Endodermal cell (in vitro differentiated cells): ENCODE measurements around the gene EFNA3. TPM values are rescaled to one million over a fixed set of nuclear protein-coding genes. Genes with fewer than 3 reads are reported as not detected.

Experiments
- DNase-seq: peaks from one replicate; pipeline ENCODE4 v3.0.0-alpha.2; 2017
- H3K27ac ChIP-seq: 2 replicates; pipeline ENCODE4 v1.5.1; 2013; ENCODE audit warnings: mild to moderate bottlenecking, low read depth, low read length, moderate library complexity
- H3K27me3 ChIP-seq: 2 replicates; pipeline ENCODE4 v1.6.1; 2013; ENCODE audit warnings: mild to moderate bottlenecking, low read length, moderate library complexity; ENCODE audit not compliant: insufficient read depth, control insufficient read depth, poor library complexity, severe bottlenecking
- H3K36me3 ChIP-seq: 2 replicates; pipeline ENCODE4 v1.7.0; 2013; ENCODE audit warnings: mild to moderate bottlenecking, low read length, moderate library complexity; ENCODE audit not compliant: control insufficient read depth, insufficient read depth
- H3K4me1 ChIP-seq: one replicate; pipeline ENCODE4 v1.7.0; 2013; ENCODE audit warnings: low read length; ENCODE audit not compliant: control insufficient read depth, insufficient read depth
- H3K4me3 ChIP-seq: 2 replicates; pipeline ENCODE4 v1.5.1; 2013; ENCODE audit warnings: mild to moderate bottlenecking, low read length, moderate library complexity
- H3K9ac ChIP-seq: 2 replicates; pipeline ENCODE4 v1.6.1; 2013; ENCODE audit warnings: mild to moderate bottlenecking, low read length, moderate library complexity; ENCODE audit not compliant: poor library complexity, severe bottlenecking; ENCODE audit errors: extremely low read depth
- H3K9me3 ChIP-seq: 2 replicates; pipeline ENCODE4 v1.6.1; 2013; ENCODE audit warnings: mild to moderate bottlenecking, low read length, moderate library complexity; ENCODE audit not compliant: control insufficient read depth
- H3K27ac Mint-ChIP-seq: 2 replicates; pipeline ENCODE4 v1.8.0; 2020; ENCODE audit warnings: mixed read lengths
- H3K27me3 Mint-ChIP-seq: 2 replicates; pipeline ENCODE4 v1.8.0; 2021; ENCODE audit warnings: mild to moderate bottlenecking, mixed read lengths; ENCODE audit not compliant: insufficient read depth
- H3K36me3 Mint-ChIP-seq: 2 replicates; pipeline ENCODE4 v1.8.0; 2020; ENCODE audit warnings: low read depth, mixed read lengths
- H3K4me1 Mint-ChIP-seq: 2 replicates; pipeline ENCODE4 v1.8.0; 2020; ENCODE audit warnings: mixed read lengths
- H3K4me3 Mint-ChIP-seq: 2 replicates; pipeline ENCODE4 v1.8.0; 2020; ENCODE audit warnings: mild to moderate bottlenecking, moderate library complexity, mixed read lengths
- H3K9me3 Mint-ChIP-seq: 2 replicates; pipeline ENCODE4 v1.8.0; 2020; ENCODE audit warnings: mild to moderate bottlenecking, mixed read lengths
- CTCF ChIP-seq: fragments of 200-600 bp; sonication (generic); conservative IDR thresholded peaks from 2 replicates; pipeline ENCODE4 v1.5.0; 2021; ENCODE audit warnings: antibody characterized with exemption, mild to moderate bottlenecking
- WGBS, 2 experiments: methylation state at CpG; one replicate each; pipeline versions ENCODE4 v1.1.5 to v1.1.7; 2013; ENCODE audit warnings: missing lambda C conversion rate in 2 of 2, mixed read lengths in 1 of 2; ENCODE audit not compliant: insufficient coverage in 1 of 2, insufficient read length in 1 of 2; 5-methylcytosine and 5-hydroxymethylcytosine counted together
- total RNA-seq, 2 donors: library from RNA; stranded (reverse); fragmentation: NEBNext Ultra II Directional in 1 of 2; extraction: Animal tissue kit (Norgen Biotek cat#: 25700) in 1 of 2; gene quantifications; 2 replicates in 1 of 2; 3 replicates in 1 of 2; pipeline ENCODE4 v1.2.1, GENCODE V29; 2021

EFNA3 gene
- total RNA-seq, 2 donors from 2014 or later, result 3.1 to 6.0 TPM

- no peaks in the 10 kb centered on the region for H3K9me3 Mint-ChIP-seq
- Histone ChIP-seq H3K9me3 (no peaks in the 10 kb centered on the region), H3K27me3 (no peaks in the 10 kb centered on the region), H3K4me3 (no peak overlapping the region), H3K9ac (no peak overlapping the region), H3K36me3 (no peaks in the 10 kb centered on the region), H3K4me1 (no peaks in the 10 kb centered on the region), H3K27ac (no peak overlapping the region)
- whole genome bisulfite sequencing, 2 experiments, result 50 to 62% methylated on average over 6 to 7 of the region's 7 CpGs
- H3K4me1 Mint-ChIP-seq, result peaks cover 11% of the 10 kb centered on the region
- no peaks in the 10 kb centered on the region for H3K36me3 Mint-ChIP-seq
- DNase-seq, result peak; percentile 93
- H3K27ac Mint-ChIP-seq, result peak overlapping the region; percentile 81
- no peak overlapping the region for H3K4me3 Mint-ChIP-seq
- peak; percentile 87 for TF ChIP-seq CTCF
- H3K27me3 Mint-ChIP-seq, result peaks cover 15% of the 10 kb centered on the region
Measured at GRCh38 chr1:155044812-155045657, 33.6 kb upstream of the EFNA3 start.

- Mint-ChIP-seq H3K36me3 (no peaks in the 10 kb centered on the region), H3K9me3 (no peaks in the 10 kb centered on the region), H3K4me1 (peaks cover 14% of the 10 kb centered on the region), H3K27ac (no peak overlapping the region), H3K4me3 (no peak overlapping the region), H3K27me3 (peaks cover 25% of the 10 kb centered on the region)
- H3K9me3 ChIP-seq, result no peaks in the 10 kb centered on the region
- WGBS, 2 experiments, result 92 to 93% methylated on average over 8 of the region's 8 CpGs
- H3K27ac ChIP-seq, result no peak overlapping the region
- no peaks in the 10 kb centered on the region for H3K4me1 ChIP-seq
- H3K27me3 ChIP-seq, result peaks cover 24% of the 10 kb centered on the region
- H3K4me3 ChIP-seq, result no peak overlapping the region
- DNase-seq, result no peak
- no peak for TF ChIP-seq CTCF
- H3K36me3 ChIP-seq, result no peaks in the 10 kb centered on the region
- no peak overlapping the region for H3K9ac ChIP-seq
Measured at GRCh38 chr1:155048449-155049334, 29.9 kb upstream of the EFNA3 start.

- Mint-ChIP-seq H3K27ac (peak overlapping the region; percentile 83), H3K27me3 (peaks cover 21% of the 10 kb centered on the region), H3K4me1 (peaks cover 9% of the 10 kb centered on the region), H3K9me3 (no peaks in the 10 kb centered on the region), H3K36me3 (no peaks in the 10 kb centered on the region), H3K4me3 (peak overlapping the region; percentile 63)
- TF ChIP-seq CTCF, result no peak
- no peak for DNase-seq
- peak overlapping the region; percentile 30 for H3K27ac ChIP-seq
- no peaks in the 10 kb centered on the region for H3K9me3 ChIP-seq
- 39 to 41% methylated on average over 7 to 10 of the region's 10 CpGs for WGBS, 2 experiments
- H3K36me3 ChIP-seq, result no peaks in the 10 kb centered on the region
- no peak overlapping the region for H3K9ac ChIP-seq
- peak overlapping the region; percentile 87 for H3K4me3 ChIP-seq
- no peaks in the 10 kb centered on the region for H3K4me1 ChIP-seq
- peaks cover 28% of the 10 kb centered on the region for H3K27me3 ChIP-seq
Measured at GRCh38 chr1:155049651-155050559, 28.7 kb upstream of the EFNA3 start.
